Pancreas (tissue), 10 donors: Measurements from ENCODE around the gene OR2T34. TPM values are rescaled to one million over a fixed set of nuclear protein-coding genes. Genes with fewer than 3 reads are reported as not detected.
A peak's percentile ranks its signal among the peaks of the same experiment; 100 is the strongest.

Experiments used
- ATAC-seq, 4 donors: fragments of 200-7000 bp; cut with Tn5 transposase; one replicate each; pipeline versions ENCODE4 v1.8.0 to v1.9.1; 2020; ENCODE audit warnings: mild to moderate bottlenecking in 4 of 4, moderate library complexity in 4 of 4
- DNase-seq, 6 donors: peaks; one replicate each; pipeline ENCODE4 v3.0.0-alpha.2; 2020
- FAIRE-seq: peaks from 2 replicates; lab custom pipeline; 2012; peaks lifted over from hg19 to GRCh38; lab: Jason Lieb, UNC
- H3K27ac ChIP-seq, 4 donors: fragments of 200-600 bp; sonication (generic); 1 replicate in 3 of 4; 2 replicates in 1 of 4; pipeline versions ENCODE4 v1.5.0 to v1.8.0; 2020
- H3K27me3 ChIP-seq, 4 donors: fragments of 200-600 bp; one replicate each; pipeline ENCODE4 v1.8.0; 2021
- H3K36me3 ChIP-seq, 3 donors: fragments of 200-600 bp; sonication (generic) in 1 of 3; one replicate each; pipeline versions ENCODE4 v1.5.0 to v1.8.0; 2020 to 2021
- H3K4me1 ChIP-seq, 3 donors: fragments of 200-600 bp; one replicate each; pipeline ENCODE4 v1.8.0; 2021
- H3K4me3 ChIP-seq, 4 donors: fragments of 200-600 bp; sonication (generic) in 2 of 4; one replicate each; pipeline versions ENCODE4 v1.5.0 to v1.8.0; 2020 to 2021
- H3K9me3 ChIP-seq, 4 donors: fragments of 200-600 bp; one replicate each; pipeline ENCODE4 v1.8.0; 2021
- WGBS, 2 donors: extraction: QIAGEN DNeasy Blood & Tissue Kit; methylation state at CpG; one replicate each; pipeline ENCODE4 v1.1.7; 2013; 5-methylcytosine and 5-hydroxymethylcytosine counted together
- intact Hi-C, 3 donors: fragments of 100-400 bp; cut with DNase I; formaldehyde crosslinking; loops; one replicate each; pipeline versions ENCODE4 v1.11.1 to v1.14.2; 2022
- polyA plus RNA-seq, 2 donors: library from polyadenylated mRNA; stranded (reverse); fragments of 200-250 nt; gene quantifications; one replicate each; pipeline ENCODE4 v1.2.3, GENCODE V29; 2013
- total RNA-seq, 6 donors: library from RNA; stranded (reverse); fragmentation: NEBNext Ultra II Directional in 4 of 6; extraction: Animal tissue kit (Norgen Biotek cat#: 25700) in 4 of 6; gene quantifications; one replicate each; pipeline versions ENCODE4 v1.2.1 to v1.2.4, GENCODE V29; 2021 to 2023
- TF ChIP-seq, protein P1 (sequence below), 4 donors: fragments of 200-600 bp; sonication (generic) in 3 of 4; IDR thresholded peaks; one replicate each; pipeline versions ENCODE4 v1.5.0 to v1.8.0; 2021; ENCODE audit warnings: antibody characterized with exemption in 4 of 4
- donor health status: healthy with polysubstance abuse.
- donor health status: DM: no; HTN: no; CAD: no; lungs with moderate emphysema.
- donor health status: DM: no; HTN: no; CAD: no.
- donor health status: control.
- donor health status: control.
- donor health status: Bipolar disorder and iron deficiency.
- donor health status: DM: yes; HTN: yes; CAD: no.
- donor health status: DM: no; HTN: no; CAD: no.
- donor health status: DM: no; HTN: no; CAD: no.
- donor health status: DM: yes; HTN: yes; CAD: no.

Gene OR2T34
- total and polyA plus RNA-seq, 8 donors = not detected

DNA sequence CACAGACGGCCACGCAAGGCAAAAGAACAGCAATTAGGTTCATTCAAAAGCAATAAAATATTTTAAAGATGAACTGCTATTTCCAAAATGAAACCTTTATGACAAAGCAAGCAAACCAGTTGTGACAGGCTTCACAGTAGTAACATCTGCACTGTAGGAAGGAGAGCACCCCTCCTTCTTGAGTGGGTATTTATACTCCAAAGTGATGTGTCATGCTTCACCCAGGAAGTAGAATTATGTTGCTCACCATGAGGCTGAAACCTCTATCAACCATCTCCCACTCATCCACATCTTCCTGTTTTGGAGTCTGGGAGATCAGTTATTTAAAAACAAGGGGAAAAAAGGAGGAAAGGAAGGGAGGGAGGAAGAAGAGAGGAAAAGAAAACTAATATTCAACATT is 22.1 kb upstream of the OR2T34 start:
- TF ChIP-seq, protein P1, sequence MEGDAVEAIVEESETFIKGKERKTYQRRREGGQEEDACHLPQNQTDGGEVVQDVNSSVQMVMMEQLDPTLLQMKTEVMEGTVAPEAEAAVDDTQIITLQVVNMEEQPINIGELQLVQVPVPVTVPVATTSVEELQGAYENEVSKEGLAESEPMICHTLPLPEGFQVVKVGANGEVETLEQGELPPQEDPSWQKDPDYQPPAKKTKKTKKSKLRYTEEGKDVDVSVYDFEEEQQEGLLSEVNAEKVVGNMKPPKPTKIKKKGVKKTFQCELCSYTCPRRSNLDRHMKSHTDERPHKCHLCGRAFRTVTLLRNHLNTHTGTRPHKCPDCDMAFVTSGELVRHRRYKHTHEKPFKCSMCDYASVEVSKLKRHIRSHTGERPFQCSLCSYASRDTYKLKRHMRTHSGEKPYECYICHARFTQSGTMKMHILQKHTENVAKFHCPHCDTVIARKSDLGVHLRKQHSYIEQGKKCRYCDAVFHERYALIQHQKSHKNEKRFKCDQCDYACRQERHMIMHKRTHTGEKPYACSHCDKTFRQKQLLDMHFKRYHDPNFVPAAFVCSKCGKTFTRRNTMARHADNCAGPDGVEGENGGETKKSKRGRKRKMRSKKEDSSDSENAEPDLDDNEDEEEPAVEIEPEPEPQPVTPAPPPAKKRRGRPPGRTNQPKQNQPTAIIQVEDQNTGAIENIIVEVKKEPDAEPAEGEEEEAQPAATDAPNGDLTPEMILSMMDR (IDR thresholded peaks at IDR 0.05) = no peak
- no peaks in the 10 kb centered on the region for H3K27me3 ChIP-seq
- H3K4me3 ChIP-seq = no peak overlapping the region
- H3K9me3 ChIP-seq = no peaks in the 10 kb centered on the region
- H3K27ac ChIP-seq = no peak overlapping the region
- H3K4me1 ChIP-seq = no peaks in the 10 kb centered on the region
- intact Hi-C loops = no loop called here
- H3K36me3 ChIP-seq = no peaks in the 10 kb centered on the region
- ATAC-seq = no peak
- 46 to 52% methylated on average over 2 of the region's 2 CpGs for WGBS, 2 donors
- DNase-seq = no peak
- FAIRE-seq = no peak

DNA sequence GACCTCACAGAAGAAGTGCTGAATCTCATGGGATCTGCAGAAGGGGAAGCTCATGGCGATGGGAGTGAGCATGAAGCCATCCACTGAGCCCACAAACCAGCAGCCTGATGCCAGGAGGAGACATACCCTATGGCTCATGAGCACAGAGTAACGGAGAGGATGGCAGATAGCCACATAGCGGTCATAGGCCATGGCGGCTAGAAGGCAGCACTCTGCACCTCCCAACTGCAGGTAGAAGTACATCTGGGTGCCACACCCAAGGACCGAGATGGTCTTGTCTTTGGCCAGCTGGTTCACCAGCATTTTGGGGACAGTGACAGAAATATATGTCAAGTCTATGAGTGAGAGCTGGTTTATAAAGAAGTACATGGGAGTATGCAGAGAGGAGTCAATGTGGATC is 18.7 kb upstream of the OR2T34 start:
- H3K4me3 ChIP-seq = no peak overlapping the region
- TF ChIP-seq, protein P1 (IDR thresholded peaks at IDR 0.05) = no peak
- intact Hi-C loops = no loop called here
- no peak for DNase-seq
- H3K9me3 ChIP-seq = no peaks in the 10 kb centered on the region
- WGBS, 2 donors = 65 to 81% methylated on average over 5 of the region's 5 CpGs
- no peak for FAIRE-seq
- no peaks in the 10 kb centered on the region for H3K27me3 ChIP-seq
- no peaks in the 10 kb centered on the region for H3K4me1 ChIP-seq
- no peaks in the 10 kb centered on the region for H3K36me3 ChIP-seq
- H3K27ac ChIP-seq = no peak overlapping the region
- ATAC-seq = no peak

DNA sequence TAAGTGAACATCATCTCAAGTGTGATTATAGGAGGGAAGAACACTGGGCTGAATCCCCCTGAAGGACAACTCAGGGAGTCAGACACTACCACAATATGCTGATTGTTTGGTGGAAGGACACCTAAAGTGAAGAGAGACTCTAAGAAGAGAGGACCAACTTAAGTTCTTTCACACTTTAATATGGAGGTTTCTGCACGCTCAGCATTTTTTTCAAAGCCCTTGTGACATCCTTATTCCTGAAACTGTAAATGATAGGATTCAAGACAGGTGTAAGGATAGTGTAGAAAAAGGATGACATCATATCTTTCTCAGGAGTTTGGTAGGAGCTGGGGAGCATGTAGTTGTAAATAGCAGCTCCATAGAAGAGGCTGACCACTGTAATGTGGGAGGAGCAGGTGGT is 18.1 kb upstream of the OR2T34 start:
- intact Hi-C loops = no loop called here
- TF ChIP-seq, protein P1 (IDR thresholded peaks at IDR 0.05) = no peak
- Histone ChIP-seq H3K36me3 (no peaks in the 10 kb centered on the region), H3K4me1 (no peaks in the 10 kb centered on the region), H3K27ac (no peak overlapping the region), H3K9me3 (no peaks in the 10 kb centered on the region), H3K4me3 (no peak overlapping the region), H3K27me3 (no peaks in the 10 kb centered on the region)
- ATAC-seq (no peak), DNase-seq (no peak), FAIRE-seq (no peak)
- 43 to 61% methylated on average over 1 of the region's 1 CpG for WGBS, 2 donors

DNA sequence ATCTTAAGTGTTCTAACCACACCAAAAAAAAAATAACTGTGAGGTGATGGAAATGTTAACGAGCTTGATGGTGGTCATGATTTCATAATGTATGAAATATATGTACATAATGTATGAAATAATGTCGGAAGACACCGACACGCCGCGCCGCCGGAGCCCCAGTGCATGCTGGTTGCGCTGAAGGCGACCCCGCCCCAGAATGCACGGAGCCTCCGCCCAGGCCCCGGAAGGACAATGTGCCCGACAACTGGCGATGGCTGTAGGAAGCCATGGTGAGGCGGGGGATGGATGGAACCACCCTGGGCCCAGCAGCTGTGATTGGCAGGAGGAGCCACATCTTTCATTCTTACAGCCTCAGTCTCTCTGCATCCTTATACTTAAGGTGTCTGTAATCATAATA is 15.5 kb upstream of the OR2T34 start:
- FAIRE-seq = no peak
- no peak overlapping the region for H3K27ac ChIP-seq
- TF ChIP-seq, protein P1 (IDR thresholded peaks at IDR 0.05) = no peak
- no peak for ATAC-seq
- no peaks in the 10 kb centered on the region for H3K4me1 ChIP-seq
- no peak overlapping the region for H3K4me3 ChIP-seq
- intact Hi-C loops = no loop called here
- no peaks in the 10 kb centered on the region for H3K9me3 ChIP-seq
- 86 to 88% methylated on average over 17 of the region's 17 CpGs for WGBS, 2 donors
- no peaks in the 10 kb centered on the region for H3K36me3 ChIP-seq
- peaks cover 0 to 3% (median 0%) of the 10 kb centered on the region in 4 donors for H3K27me3 ChIP-seq
- DNase-seq = peak in 1 of 6 donors; percentile 22

DNA sequence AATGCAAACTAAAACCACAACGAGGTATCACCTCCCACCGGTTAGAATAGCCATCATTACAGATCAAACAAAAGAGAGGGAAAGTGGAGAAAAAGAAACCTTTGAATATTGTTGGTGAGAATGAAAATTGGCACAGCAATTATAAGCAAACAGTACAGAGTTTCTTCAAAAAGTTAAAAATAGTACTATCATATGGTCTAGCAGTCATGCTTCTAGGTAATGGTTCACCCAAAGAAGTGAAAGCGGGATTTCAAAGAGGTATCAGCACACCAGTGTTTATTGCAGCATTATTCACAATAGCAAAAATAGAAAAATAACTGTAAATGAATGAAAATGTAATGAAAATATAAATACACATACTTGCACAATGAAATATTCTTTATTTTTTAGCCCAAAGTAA is 14.8 kb upstream of the OR2T34 start:
- no peak overlapping the region for H3K27ac ChIP-seq
- H3K9me3 ChIP-seq = no peaks in the 10 kb centered on the region
- TF ChIP-seq, protein P1 (IDR thresholded peaks at IDR 0.05) = no peak
- FAIRE-seq (no peak), ATAC-seq (no peak), DNase-seq (no peak)
- 54 to 76% methylated on average over 3 of the region's 3 CpGs for WGBS, 2 donors
- no peak overlapping the region for H3K4me3 ChIP-seq
- intact Hi-C loops = no loop called here
- peaks cover 0 to 3% (median 0%) of the 10 kb centered on the region in 4 donors for H3K27me3 ChIP-seq
- H3K4me1 ChIP-seq = no peaks in the 10 kb centered on the region
- H3K36me3 ChIP-seq = no peaks in the 10 kb centered on the region
